OCI-LY1 (cell line): ENCODE measurements around the gene ZNF846.
"Not testable (repeated sequence)": the region's sequence is repeated elsewhere in the genome, so short reads cannot be mapped to it uniquely, and the experiment has no call there.

Experiments used
- CTCF ChIP-seq: fragments of 200-600 bp; sonication (generic), shearing (Covaris generic); IDR thresholded peaks from 2 replicates; pipeline ENCODE4 v1.5.1; 2017; ENCODE audit warnings: mild to moderate bottlenecking, antibody characterized with exemption, low read length, moderate library complexity, mixed read lengths
- EZH2 ChIP-seq: fragments of 200-600 bp; sonication (generic), shearing (Covaris generic); IDR thresholded peaks from 2 replicates; pipeline ENCODE4 v1.8.0; 2017; ENCODE audit warnings: borderline replicate concordance, mixed run types, mild to moderate bottlenecking, antibody characterized with exemption, low read length, moderate library complexity, mixed read lengths

GRCh38 chr19:9788604-9789003, 20.1 kb upstream of the ZNF846 start:
- not testable (repeated sequence) for TF ChIP-seq CTCF, EZH2
